NCI-H524 treated with DMSO at 0.1 percent for 48 hours (cell line): ENCODE results near the gene LRTM2.

Experiments
- DNase-seq: peaks from one replicate; lab custom pipeline; 2025; lab: John Stamatoyannopoulos, UW

Gene LRTM2

DNA sequence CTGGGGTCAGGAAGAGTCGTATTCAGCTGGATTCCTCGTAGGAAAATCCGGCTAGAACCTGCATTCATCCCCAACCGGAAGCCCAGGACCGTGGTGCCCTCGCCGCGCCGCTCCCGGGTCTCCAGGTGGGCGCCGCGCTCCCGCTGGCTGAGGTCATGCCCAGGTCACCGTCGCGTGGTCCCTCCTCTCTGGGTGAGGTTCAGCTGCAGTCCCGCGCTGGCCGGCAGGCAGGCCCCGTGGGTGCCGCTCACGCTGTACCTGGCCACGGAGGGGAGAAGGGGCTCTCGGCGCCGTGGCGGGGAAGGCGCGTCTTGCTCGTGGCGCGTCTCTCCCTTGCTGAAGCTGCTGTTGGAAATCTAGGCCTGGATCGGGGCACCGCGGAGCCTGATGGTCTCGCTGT lies 44.5 kb downstream of the LRTM2 start:
- no peak for DNase-seq

DNA sequence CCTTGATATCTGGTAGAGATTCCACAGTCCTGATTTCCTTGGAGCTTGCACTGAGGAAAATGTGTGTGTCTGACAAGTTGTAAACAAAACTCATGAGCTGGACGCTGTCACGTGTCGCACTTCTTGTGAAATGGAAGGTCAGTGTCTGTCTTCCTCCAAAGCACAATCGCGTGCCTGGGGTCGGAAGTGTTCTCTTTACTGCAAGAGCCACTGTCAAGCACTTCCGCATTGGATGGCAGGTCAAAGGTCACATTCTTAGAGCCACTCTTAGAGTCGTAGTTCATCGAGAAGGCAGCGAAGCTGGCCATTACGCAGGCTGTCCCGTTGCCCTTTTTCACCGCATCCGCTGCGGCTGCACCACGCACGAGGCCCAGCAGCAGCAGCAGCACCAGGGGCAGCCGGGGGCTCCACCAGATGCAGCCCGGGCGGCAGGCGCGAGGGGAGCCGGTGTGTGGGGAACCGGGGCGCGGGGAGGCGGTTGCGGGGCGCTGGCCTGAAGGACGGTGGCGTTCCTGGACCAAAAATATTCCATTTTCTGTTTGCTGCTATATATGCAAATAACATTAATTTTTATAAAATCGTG lies 45.0 kb downstream of the LRTM2 start:
- no peak for DNase-seq

GRCh38 chr12:1869145-1869544 lies 48.8 kb downstream of the LRTM2 start:
- no peak for DNase-seq

GRCh38 chr12:1870086-1870485 lies 49.7 kb downstream of the LRTM2 start:
- no peak for DNase-seq

GRCh38 chr12:1870998-1871917 lies 50.9 kb downstream of the LRTM2 start:
- DNase-seq = no peak

DNA sequence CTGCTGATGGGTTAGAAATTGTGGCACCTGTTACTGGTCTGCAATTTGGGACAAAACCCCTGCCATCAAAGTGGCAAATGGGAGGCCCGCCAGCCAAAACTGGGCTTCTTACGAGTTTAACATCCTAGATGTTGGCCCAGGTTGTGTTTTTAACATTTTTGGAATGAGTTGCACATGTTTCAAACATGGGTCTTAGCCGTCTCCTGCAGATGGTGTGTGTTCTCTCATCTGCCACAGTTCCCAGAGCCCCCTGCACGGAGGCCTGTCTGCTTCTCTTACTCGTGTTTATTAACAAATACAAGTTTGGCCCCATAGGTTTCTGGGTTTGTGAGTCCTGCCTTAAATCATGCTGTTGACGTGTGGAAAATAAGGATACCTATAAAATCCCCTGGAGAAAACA lies 51.6 kb downstream of the LRTM2 start:
- no peak for DNase-seq

GRCh38 chr12:1872448-1872847 lies 52.1 kb downstream of the LRTM2 start:
- DNase-seq = no peak

GRCh38 chr12:1873531-1874510 lies 53.5 kb downstream of the LRTM2 start:
- DNase-seq = no peak

DNA sequence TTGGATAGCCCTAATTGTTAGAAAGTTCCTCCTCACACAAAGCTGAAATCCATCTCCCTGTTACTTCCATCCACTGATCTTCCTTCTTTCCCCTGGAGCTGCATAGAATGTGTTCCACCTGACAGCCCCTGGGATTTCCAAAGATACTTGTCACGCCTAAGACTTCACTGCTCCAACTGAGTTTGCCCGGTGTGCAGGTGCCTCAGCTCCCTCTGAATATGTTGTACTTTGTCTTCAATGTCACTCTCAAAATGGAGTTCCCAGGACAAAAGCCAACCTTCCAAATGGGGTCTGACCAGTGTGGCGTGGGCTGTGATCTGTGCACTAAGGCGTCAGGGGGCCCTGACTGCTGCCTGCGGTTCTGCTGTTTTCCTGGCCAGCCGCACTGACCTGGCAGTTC lies 55.2 kb downstream of the LRTM2 start:
- no peak for DNase-seq

DNA sequence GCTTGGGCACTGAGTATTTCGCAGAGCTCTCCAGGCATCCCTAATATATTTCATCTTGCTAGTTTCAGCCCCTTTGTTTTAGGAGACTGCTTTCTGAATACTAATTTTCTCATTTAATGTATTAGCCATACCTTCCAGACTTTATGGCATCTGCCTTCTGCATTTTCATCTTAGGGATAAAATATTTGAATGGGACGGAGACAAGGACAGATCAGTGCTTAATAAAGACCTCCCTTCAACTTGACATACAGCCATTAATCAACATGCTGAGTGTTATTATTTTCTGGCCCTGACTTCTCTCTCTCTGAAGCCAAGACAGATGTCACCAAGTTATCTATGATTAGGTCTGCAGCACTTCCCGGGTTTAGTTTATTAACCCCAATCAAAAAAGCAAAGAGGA lies 55.7 kb downstream of the LRTM2 start:
- DNase-seq = no peak

DNA sequence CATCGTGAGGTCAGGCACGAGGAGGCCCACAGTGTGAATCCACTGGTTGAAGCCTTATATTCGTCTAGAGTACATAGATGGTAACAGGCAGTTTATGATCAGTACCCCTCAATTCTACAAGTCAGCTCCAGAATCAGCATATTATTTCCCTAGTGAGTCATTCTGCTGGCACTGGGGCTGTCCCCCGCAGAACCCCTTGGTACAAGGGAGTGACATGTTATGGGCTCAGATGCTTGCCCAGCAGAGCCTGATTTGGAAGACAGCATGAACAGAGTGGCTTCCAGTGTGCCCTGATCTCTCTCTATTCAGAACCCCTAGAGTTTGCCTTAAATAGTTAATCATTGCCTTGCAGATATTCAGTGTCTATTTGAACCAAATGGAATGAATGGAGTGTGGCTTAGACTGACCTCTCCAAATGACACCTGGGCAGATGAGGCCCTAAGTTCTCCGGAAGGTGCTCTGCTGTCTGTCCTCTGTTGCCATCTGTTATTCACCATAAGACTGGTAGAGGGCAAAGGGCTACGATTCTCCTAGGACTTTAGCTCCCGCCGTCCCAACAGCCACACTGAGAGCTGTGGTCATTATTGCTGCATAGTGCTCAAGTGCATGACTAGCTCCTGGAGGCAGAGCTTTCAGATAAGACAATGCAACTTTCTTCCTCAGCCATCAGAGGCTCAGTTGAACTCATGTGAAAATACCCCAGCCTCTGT lies 57.0 kb downstream of the LRTM2 start:
- DNase-seq = no peak

- DNase-seq = no peak
Observed at GRCh38 chr12:1878214-1878613, 57.8 kb downstream of the LRTM2 start.

- no peak for DNase-seq
Observed at GRCh38 chr12:1878695-1879094, 58.3 kb downstream of the LRTM2 start.

DNA sequence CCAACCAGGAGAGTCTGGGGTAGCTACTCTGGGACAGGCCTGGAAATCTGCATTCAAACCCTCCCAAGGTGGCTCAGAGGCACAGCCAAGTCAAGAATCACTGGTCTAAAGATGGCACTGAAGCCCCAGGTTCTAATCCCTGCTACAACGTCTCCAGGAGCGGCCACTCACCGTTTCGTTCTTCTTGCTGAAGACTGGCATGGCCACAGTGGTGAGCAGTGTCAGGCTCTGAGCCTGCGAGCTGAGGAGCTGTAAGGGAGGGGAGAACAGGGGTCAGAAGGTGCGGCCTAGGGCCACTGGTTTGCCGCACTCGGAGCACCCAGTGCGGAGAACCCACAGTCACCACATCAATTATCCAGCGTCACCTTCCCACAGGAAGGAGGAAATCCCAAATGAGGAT lies 59.3 kb downstream of the LRTM2 start:
- no peak for DNase-seq

DNA sequence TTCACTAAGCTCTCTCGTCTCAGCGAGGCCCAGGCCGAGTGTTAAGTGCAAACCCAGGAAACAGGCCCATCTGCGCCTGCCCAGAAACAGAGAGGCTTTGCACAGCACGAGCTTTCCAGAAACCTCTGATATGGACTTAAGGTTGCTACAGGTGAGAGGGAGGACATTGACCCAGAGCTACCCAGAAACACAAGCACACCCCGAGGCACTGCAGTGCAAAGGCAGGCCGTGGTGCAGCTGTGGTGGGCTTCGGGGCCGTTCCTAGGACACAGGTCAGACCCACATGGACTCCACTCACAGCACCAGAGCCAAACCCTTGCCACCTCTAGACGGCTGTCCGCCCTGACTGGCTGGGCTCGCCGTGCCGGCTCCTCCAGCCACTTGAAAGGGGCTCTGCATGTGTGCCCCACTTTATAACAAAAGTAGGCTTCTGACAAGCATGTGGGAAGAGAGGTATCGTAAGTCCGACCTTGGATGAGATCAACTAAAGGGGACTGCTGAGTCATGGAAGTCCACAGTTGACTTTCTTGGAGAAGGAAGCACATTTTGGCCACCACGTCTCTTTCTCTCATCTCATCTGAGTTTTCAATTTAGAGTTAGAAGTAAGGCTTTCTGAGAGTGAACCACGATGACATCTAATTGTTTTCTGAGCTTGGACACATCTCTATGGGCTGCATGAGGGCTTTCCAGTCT lies 59.9 kb downstream of the LRTM2 start:
- no peak for DNase-seq

DNA sequence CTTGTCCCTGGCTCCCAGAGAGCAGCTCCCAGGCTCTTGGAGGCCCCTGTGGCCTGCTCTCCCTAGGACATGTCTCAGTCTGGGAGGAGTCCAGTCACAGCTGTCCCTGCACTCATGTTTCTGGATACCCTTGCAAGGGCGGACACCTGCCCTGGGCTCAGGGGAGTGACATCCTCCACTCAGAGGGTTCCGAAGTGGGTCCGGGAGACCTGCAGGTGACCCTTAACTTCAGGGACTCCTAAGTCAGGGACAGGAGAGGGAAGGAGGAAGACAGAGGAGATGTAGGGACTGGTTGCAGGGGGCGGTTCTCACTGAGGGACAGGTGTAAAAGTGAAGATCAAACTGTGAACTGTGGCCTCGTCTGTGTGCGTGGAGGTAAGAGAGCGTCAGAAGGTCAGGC lies 60.5 kb downstream of the LRTM2 start:
- no peak for DNase-seq

GRCh38 chr12:1881301-1881700 lies 60.9 kb downstream of the LRTM2 start:
- no peak for DNase-seq

DNA sequence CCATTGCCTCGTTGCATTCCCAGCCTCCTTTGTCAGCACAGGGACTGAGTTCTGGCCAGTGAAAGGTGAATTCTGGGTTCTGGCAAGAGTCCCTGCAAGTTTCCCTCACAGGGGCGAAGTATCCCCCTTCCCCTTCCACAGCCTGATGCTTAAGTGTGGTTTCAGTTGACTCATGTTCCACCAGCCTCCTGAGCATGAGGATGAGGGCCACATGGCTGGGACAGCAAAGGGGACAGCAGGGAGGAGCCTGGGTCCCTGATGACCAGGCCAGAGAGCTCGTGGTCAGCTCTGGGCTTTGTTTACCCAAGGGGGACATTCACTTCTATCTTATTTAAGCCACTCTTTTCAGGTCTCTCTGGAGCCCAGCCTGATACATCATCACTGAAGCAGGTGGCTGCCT lies 61.6 kb downstream of the LRTM2 start:
- no peak for DNase-seq

DNA sequence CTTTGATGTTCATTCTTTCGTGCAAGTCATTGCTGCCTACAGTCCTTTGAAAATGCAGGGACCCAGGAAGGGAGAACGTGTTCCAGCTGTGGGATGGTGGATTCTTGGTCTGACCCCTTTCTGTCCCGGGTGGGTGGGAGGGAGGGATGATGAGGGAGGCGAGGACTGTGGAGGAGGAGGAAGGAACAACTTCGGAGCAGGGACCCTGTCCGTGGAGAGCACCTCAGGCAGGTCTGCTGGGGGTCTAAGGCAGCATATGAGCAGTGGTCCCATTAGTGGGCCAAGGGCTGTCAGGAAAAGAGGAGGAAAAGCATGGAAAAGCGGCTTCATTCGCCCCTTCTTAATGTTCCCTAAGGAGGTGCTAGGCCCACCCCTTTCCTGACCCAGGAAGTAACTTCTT lies 62.0 kb downstream of the LRTM2 start:
- no peak for DNase-seq

DNA sequence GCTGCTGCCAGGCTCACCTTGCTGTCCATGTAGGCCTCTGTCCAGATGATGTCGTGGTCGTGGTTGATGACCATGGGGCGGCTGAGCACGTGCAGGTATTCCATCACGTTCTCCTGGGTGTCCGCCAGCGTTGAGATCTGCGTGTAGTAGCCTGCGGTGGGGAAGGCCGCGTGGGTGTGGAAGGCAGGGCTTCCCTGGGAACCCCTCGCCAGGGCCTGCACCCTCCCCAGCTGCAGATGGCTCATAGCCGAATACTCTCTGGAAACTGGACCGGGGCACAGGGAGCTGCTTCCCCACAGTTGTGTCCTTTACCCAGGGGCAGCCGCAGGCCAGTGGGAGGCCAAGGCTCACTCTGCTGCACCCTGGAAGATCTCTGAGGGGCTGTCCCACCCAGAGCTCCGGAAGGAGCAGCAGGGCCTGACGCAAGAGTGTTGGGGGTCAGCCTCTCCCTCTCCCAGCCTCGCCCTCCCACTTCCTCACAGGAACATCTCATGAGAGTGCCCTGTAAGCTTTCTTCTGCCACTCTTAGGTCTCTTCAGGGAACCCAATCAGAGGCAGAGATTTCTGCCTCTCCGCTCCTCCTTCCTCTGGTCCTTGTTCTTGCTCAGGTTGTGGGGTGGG lies 62.6 kb downstream of the LRTM2 start:
- no peak for DNase-seq

- DNase-seq = no peak
Observed at GRCh38 chr12:1883513-1883912, 63.1 kb downstream of the LRTM2 start.
